HEK293 (cell line): ENCODE data around the gene CRMP1.

Source experiments
- EGR2 ChIP-seq: fragments of 450-650 bp; formaldehyde crosslinking; IDR thresholded peaks from 2 replicates; pipeline ENCODE4 v1.5.1; 2016; ENCODE audit warnings: low read depth, missing biosample characterization, missing genetic modification characterization
- GLIS2 ChIP-seq: fragments of 450-650 bp; formaldehyde crosslinking; IDR thresholded peaks from 2 replicates; pipeline ENCODE4 v1.5.1; 2016; ENCODE audit warnings: missing biosample characterization, missing genetic modification characterization
- KLF16 ChIP-seq: fragments of 450-650 bp; formaldehyde crosslinking; IDR thresholded peaks from 2 replicates; pipeline ENCODE4 v1.5.1; 2017; ENCODE audit warnings: missing biosample characterization, missing genetic modification characterization
- KLF17 ChIP-seq: fragments of 450-650 bp; formaldehyde crosslinking; IDR thresholded peaks from 2 replicates; pipeline ENCODE4 v1.5.1; 2016; ENCODE audit warnings: missing biosample characterization, missing genetic modification characterization
- PATZ1 ChIP-seq: fragments of 450-650 bp; formaldehyde crosslinking; IDR thresholded peaks from 2 replicates; pipeline ENCODE4 v1.5.1; 2016; ENCODE audit warnings: missing biosample characterization, missing genetic modification characterization
- PRDM10 ChIP-seq: fragments of 450-650 bp; formaldehyde crosslinking; IDR thresholded peaks from 2 replicates; pipeline ENCODE4 v1.5.1; 2016; ENCODE audit warnings: missing biosample characterization, missing genetic modification characterization
- SCRT1 ChIP-seq: fragments of 450-650 bp; formaldehyde crosslinking; IDR thresholded peaks from 2 replicates; pipeline ENCODE4 v1.5.1; 2016; ENCODE audit warnings: missing biosample characterization, missing genetic modification characterization, borderline replicate concordance
- SP2 ChIP-seq: fragments of 450-650 bp; formaldehyde crosslinking; IDR thresholded peaks from 2 replicates; pipeline ENCODE4 v1.5.1; 2016; ENCODE audit warnings: missing biosample characterization, missing genetic modification characterization
- SP3 ChIP-seq: fragments of 450-650 bp; formaldehyde crosslinking; IDR thresholded peaks from 2 replicates; pipeline ENCODE4 v1.5.1; 2016; ENCODE audit warnings: missing biosample characterization, missing genetic modification characterization
- TRIM28 ChIP-seq: IDR thresholded peaks from 2 replicates; pipeline ENCODE4 v1.6.1; 2011; ENCODE audit warnings: low read length, control low read depth, borderline replicate concordance
- ZBTB10 ChIP-seq: fragments of 450-650 bp; formaldehyde crosslinking; IDR thresholded peaks from 2 replicates; pipeline ENCODE4 v1.5.1; 2016; ENCODE audit warnings: missing biosample characterization, missing genetic modification characterization
- ZBTB26 ChIP-seq: fragments of 450-650 bp; formaldehyde crosslinking; optimal IDR thresholded peaks from 2 replicates; pipeline ENCODE3; 2016; ENCODE audit warnings: missing biosample characterization, mild to moderate bottlenecking, missing genetic modification characterization
- ZBTB44 ChIP-seq: fragments of 450-650 bp; IDR thresholded peaks from 2 replicates; pipeline ENCODE4 v1.5.1; 2018; ENCODE audit warnings: missing biosample characterization, mild to moderate bottlenecking, missing genetic modification characterization
- ZBTB48 ChIP-seq: fragments of 450-650 bp; formaldehyde crosslinking; IDR thresholded peaks from 2 replicates; pipeline ENCODE4 v1.5.1; 2016; ENCODE audit warnings: missing biosample characterization, missing genetic modification characterization
- ZNF2 ChIP-seq: fragments of 450-650 bp; formaldehyde crosslinking; IDR thresholded peaks from 2 replicates; pipeline ENCODE4 v1.5.1; 2016; ENCODE audit warnings: missing biosample characterization, missing genetic modification characterization
- ZNF211 ChIP-seq: fragments of 450-650 bp; formaldehyde crosslinking; IDR thresholded peaks from 2 replicates; pipeline ENCODE4 v1.5.1; 2016; ENCODE audit warnings: low read depth, missing biosample characterization, missing genetic modification characterization
- ZNF341 ChIP-seq: fragments of 450-650 bp; formaldehyde crosslinking; IDR thresholded peaks from 2 replicates; pipeline ENCODE4; 2016; ENCODE audit warnings: low read depth, missing biosample characterization, missing genetic modification characterization
- ZNF488 ChIP-seq: fragments of 450-650 bp; formaldehyde crosslinking; IDR thresholded peaks from 2 replicates; pipeline ENCODE4 v1.5.1; 2016; ENCODE audit warnings: missing biosample characterization, missing genetic modification characterization
- ZNF510 ChIP-seq: fragments of 450-650 bp; formaldehyde crosslinking; IDR thresholded peaks from 2 replicates; pipeline ENCODE4 v1.5.1; 2018; ENCODE audit warnings: mild to moderate bottlenecking, missing genetic modification characterization, missing biosample characterization; ENCODE audit not compliant: insufficient replicate concordance
- ZNF514 ChIP-seq: fragments of 450-650 bp; formaldehyde crosslinking; IDR thresholded peaks from 2 replicates; pipeline ENCODE4 v1.5.1; 2016; ENCODE audit warnings: missing biosample characterization, missing genetic modification characterization
- ZNF544 ChIP-seq: fragments of 450-650 bp; formaldehyde crosslinking; IDR thresholded peaks from 2 replicates; pipeline ENCODE4 v1.5.0; 2017; ENCODE audit warnings: missing biosample characterization, missing genetic modification characterization
- ZNF600 ChIP-seq: fragments of 450-650 bp; formaldehyde crosslinking; IDR thresholded peaks from 2 replicates; pipeline ENCODE4 v1.5.1; 2016; ENCODE audit warnings: missing biosample characterization, missing genetic modification characterization
- ZNF707 ChIP-seq: fragments of 450-650 bp; formaldehyde crosslinking; IDR thresholded peaks from 2 replicates; pipeline ENCODE4 v1.5.1; 2016; ENCODE audit warnings: missing biosample characterization, missing genetic modification characterization
- ZNF776 ChIP-seq: fragments of 450-650 bp; formaldehyde crosslinking; IDR thresholded peaks from 2 replicates; pipeline ENCODE4 v1.5.0; 2017; ENCODE audit warnings: missing biosample characterization, missing genetic modification characterization, borderline replicate concordance
- ZXDB ChIP-seq: fragments of 450-650 bp; formaldehyde crosslinking; IDR thresholded peaks from 2 replicates; pipeline ENCODE4 v1.5.1; 2016; ENCODE audit warnings: missing biosample characterization, missing genetic modification characterization

CRMP1 gene

GRCh38 chr4:5887361-5888221, 5.3 kb downstream of the CRMP1 start (continued):
- TF ChIP-seq PRDM10, result peak; percentile 50; the same call in 1 of the 2 replicates
- peak; percentile 65 for TF ChIP-seq EGR2 (tag by site-specific recombination)
- peak; percentile 82 for TF ChIP-seq KLF17 (tag by site-specific recombination)
- TF ChIP-seq ZBTB48 (tag by site-specific recombination), result no peak
- TF ChIP-seq ZNF341 (tag by site-specific recombination), result peak; percentile 98
- peak; percentile 80 for TF ChIP-seq SP2 (tag by site-specific recombination)
- peak; percentile 83 for TF ChIP-seq GLIS2
- peak; percentile 24 for TF ChIP-seq ZBTB26 (tag by site-specific recombination)
- TF ChIP-seq ZNF211 (tag by site-specific recombination), result no peak
- peak; percentile 82 for TF ChIP-seq ZNF600 (tag by site-specific recombination)
- no peak for TF ChIP-seq SCRT1 (tag by site-specific recombination)
- TF ChIP-seq ZNF776 (tag by site-specific recombination), result no peak
- no peak for TF ChIP-seq ZNF2 (tag by site-specific recombination)
- peak; percentile 45; the same call in 1 of the 2 replicates for TF ChIP-seq ZBTB10 (tag by site-specific recombination)
- peak; percentile 78; the same call in 1 of the 2 replicates for TF ChIP-seq SP3 (tag by site-specific recombination)
- TF ChIP-seq ZNF510 (tag by site-specific recombination), result no peak
- peak; percentile 47 for TF ChIP-seq PATZ1 (tag by site-specific recombination)
- no peak; the same call in 1 of the 2 replicates for TF ChIP-seq KLF16 (tag by site-specific recombination)
- no peak for TF ChIP-seq ZBTB44
- TF ChIP-seq ZNF544 (tag by site-specific recombination), result no peak
- no peak for TF ChIP-seq TRIM28
- no peak for TF ChIP-seq ZXDB
- TF ChIP-seq ZNF488 (tag by site-specific recombination), result no peak
- TF ChIP-seq ZNF707 (tag by site-specific recombination), result no peak
- TF ChIP-seq ZNF514, result no peak
